ENCODE data around the gene CFAP46.
"Not testable (repeated sequence)": the region's sequence is repeated elsewhere in the genome, so short reads cannot be mapped to it uniquely, and the experiment has no call there.

CFAP46 gene

DNA sequence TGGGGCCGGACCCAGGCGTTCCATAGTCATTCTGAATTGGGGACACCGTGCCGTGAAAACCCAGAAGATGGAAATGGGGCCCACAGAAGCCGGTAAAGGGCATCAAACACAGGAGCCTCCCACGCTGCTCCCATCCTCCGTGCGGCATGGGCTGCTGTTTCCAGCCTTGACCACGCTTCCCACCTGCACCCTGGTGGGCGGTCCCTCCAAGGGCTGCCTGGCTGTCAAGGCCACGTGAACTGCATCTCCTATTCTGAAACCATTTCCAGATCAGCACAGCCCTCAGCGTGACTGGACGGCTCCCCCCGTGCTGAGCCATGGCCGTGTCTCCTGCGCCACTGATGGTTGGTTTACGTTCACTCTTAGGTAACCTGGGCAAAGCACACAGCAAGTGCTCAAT is 14.1 kb downstream of the CFAP46 start:
- Histone ChIP-seq H3K36me3 (replicated peaks) (no peaks in the 10 kb centered on the region), H3K9me3 (no peaks in the 10 kb centered on the region), H3K4me1 (no peaks in the 10 kb centered on the region), H3K4me3 (no peak overlapping the region), H3K27me3 (ENCODE audit: low read depth) (no peaks in the 10 kb centered on the region)
- DNase-seq (ENCODE audit: low spot score in 2 of 2) = no peak
- in situ Hi-C loops (cut with MboI; ENCODE audit: low sequenced_read_pairs) = no loop called here

DNA sequence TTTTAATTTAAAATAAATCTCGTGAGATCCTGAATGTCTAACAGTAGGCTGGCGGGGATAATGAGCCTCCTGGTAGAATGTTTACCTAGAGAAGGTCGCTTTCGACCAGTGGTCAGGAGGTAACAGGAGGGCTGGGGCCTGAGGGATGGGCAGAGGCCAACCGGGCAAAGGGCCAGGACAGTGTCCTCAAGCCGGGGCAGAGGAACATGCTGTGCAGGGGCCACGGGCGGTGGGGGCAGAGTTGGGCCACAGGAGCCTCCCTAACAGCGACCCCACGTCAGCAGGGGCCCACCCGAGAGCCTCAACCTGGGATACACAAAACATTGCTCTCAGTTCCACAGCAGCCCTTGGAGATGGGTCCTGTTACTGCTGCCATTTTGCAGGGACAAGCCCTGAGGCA is 14.5 kb downstream of the CFAP46 start:
- no peaks in the 10 kb centered on the region for H3K36me3 ChIP-seq (replicated peaks)
- H3K9me3 ChIP-seq = no peaks in the 10 kb centered on the region
- no peaks in the 10 kb centered on the region for H3K27me3 ChIP-seq (ENCODE audit: low read depth)
- DNase-seq (ENCODE audit: low spot score in 2 of 2) = no peak
- H3K4me1 ChIP-seq = no peaks in the 10 kb centered on the region
- in situ Hi-C loops (cut with MboI; ENCODE audit: low sequenced_read_pairs) = no loop called here
- no peak overlapping the region for H3K4me3 ChIP-seq

DNA sequence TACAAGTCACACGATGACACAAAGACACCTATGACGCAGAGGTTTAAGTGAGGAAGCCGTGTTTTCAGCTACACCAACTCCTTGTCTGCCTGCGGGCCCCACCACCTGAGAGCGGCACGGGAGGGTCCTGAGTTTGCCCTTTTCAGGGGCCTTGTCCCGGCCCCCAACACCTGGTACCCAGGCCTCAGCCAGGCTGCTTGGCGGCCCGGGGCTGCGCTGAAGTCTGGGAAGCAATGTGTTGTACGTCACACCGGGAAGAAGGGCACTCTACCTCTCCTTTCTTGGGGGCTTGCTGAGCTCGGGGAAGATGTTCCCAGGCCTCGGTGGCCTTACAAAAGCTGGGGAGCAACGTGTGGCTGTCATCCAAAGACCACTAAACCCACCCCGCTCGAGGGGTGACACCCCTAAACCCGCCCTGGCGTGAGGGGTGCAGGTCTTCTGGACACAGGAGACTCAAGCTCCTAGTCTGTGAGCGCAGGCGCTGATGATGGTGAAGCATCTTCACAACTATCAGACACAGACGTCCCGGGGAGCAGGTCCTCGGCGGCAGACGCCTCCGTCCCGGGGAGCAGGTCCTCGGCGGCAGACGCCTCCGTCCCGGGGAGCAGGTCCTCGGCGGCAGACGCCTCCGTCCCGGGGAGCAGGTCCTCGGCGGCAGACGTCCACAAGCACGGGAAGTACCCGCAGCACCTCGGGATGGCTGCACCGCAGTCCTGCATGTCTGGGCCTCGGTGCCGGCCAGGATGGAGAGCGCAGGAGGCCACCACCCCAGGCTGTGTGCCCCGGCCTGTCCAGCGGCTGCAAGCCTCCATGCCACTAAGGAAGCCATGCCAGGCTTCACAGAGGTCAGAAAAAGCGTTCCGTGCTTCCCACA is 15.4 kb downstream of the CFAP46 start:
- Histone ChIP-seq H3K36me3 (replicated peaks) (no peaks in the 10 kb centered on the region), H3K27me3 (ENCODE audit: low read depth) (no peaks in the 10 kb centered on the region), H3K4me3 (no peak overlapping the region), H3K4me1 (no peaks in the 10 kb centered on the region), H3K9me3 (no peaks in the 10 kb centered on the region)
- in situ Hi-C loops (cut with MboI; ENCODE audit: low sequenced_read_pairs) = no loop called here
- DNase-seq (ENCODE audit: low spot score in 2 of 2) = no peak

DNA sequence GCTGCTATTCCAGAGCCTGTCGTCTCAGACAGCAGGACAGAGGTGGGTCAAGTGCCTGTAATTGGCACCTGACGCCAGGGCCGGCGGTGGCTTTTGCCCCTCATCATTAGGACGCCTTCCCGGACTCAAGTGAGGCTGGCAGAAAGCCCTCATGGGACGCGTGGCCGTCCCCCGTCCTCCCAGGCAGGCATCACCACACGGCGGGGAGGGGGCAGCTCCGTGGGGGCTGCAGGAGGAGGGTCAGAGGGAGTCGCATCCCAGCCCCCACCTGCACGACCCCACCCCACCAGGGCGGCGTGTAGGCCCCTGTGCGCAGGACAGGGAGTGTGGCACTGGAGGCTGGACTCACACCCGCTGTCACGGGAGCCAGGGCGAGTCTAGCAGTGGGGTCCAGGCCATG is 16.3 kb downstream of the CFAP46 start:
- H3K27me3 ChIP-seq (ENCODE audit: low read depth) = no peaks in the 10 kb centered on the region
- in situ Hi-C loops (cut with MboI; ENCODE audit: low sequenced_read_pairs) = no loop called here
- DNase-seq (ENCODE audit: low spot score in 2 of 2) = no peak
- no peak overlapping the region for H3K4me3 ChIP-seq
- H3K4me1 ChIP-seq = no peaks in the 10 kb centered on the region
- no peaks in the 10 kb centered on the region for H3K9me3 ChIP-seq
- no peaks in the 10 kb centered on the region for H3K36me3 ChIP-seq (replicated peaks)

DNA sequence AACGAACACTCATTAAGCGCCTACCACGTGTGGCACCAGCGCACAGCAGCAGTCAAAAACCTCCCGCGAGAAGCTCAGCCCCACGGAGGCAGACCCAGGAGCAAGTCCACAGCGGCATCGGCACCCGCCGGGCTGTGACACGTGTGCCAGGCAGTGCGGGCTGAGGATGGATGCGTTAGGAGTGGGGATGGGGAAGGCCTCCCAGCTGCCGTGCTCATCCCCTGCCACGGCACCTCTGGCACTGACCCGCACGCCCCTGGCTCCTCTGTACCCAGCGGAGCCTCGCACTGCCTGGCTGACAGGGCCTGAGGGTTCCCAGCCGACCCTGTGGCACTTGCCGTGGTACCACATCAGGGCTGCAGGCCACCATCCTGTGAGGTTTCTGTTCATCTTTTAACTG is 16.8 kb downstream of the CFAP46 start:
- no peaks in the 10 kb centered on the region for H3K36me3 ChIP-seq (replicated peaks)
- in situ Hi-C loops (cut with MboI; ENCODE audit: low sequenced_read_pairs) = no loop called here

DNA sequence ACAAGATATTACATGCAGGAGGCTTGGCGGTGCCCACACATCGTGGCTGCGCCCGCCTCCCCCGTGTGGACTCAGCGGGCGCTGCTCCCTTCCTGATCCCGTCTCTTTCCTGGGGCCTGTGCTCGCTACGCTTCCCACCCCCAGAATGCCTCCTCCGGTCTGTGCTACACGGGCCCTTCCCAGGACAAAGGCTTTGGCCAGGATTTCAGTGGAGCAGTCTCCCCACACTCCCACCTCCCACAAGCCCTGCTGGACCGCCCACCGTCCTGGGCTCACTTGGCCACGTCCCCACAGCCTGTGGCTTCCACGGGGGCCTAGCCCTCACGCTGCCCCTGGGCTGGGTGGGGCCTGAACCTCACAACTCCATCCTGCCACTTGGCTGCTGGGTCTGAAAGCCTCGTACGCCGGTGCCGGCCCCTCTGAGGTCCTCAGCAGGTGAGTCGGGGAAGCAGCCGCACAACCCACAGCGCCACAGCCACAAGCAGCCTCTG is 17.3 kb downstream of the CFAP46 start:
- H3K4me3 ChIP-seq = no peak overlapping the region
- no peaks in the 10 kb centered on the region for H3K36me3 ChIP-seq (replicated peaks)
- DNase-seq (ENCODE audit: low spot score in 2 of 2) = no peak
- no peaks in the 10 kb centered on the region for H3K9me3 ChIP-seq
- H3K27me3 ChIP-seq (ENCODE audit: low read depth) = no peaks in the 10 kb centered on the region
- H3K4me1 ChIP-seq = no peaks in the 10 kb centered on the region
- in situ Hi-C loops (cut with MboI; ENCODE audit: low sequenced_read_pairs) = no loop called here

More for the DNA sequence above, 16.8 kb downstream of the CFAP46 start:
- Histone ChIP-seq H3K4me1 (no peaks in the 10 kb centered on the region), H3K27me3 (ENCODE audit: low read depth) (no peaks in the 10 kb centered on the region), H3K9me3 (no peaks in the 10 kb centered on the region), H3K4me3 (no peak overlapping the region)
- DNase-seq (ENCODE audit: low spot score in 2 of 2) = no peak

DNA sequence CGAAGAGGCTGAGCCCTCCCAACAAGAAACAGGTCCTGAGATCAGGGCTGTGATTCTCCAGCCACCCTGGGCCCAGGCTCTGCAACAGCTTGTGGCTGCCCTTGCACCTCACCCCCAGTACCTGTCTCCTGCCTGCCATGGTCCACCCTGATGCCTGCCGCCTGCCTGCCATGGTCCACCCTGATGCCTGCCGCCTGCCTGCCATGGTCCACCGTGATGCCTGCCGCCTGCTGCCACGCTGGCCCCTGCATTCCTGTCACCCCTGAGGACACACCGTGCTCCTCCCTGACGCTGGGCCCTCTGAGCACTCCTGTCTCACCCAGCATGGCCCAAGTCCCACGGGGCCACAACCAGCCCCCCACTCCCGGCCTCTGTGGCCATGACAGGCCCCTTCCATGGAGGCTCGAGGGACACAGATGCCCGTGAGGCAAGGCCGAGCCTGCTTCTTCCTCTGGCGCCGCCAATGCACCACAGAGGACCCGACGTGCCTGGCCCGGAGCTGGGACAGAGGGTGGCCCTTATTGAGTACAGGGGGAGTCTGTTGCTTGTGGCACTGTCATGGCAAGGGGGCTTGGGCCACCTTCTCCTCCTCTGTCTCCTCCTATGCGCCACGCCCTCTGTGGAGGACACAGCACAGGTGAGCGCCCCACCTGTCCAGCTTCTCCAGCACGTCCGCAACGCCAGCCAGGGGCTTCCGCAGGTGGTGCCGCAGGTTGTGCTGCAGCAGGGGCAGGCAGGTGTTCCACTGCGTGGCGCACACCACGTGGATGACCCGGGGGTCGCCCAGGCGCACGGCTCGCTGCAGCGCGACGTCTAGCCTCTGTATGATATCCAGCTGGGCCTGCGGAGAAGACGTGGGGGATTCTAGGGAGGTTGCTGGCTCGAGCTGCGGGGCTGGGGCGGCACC is 18.1 kb downstream of the CFAP46 start:
- H3K4me1 ChIP-seq = no peaks in the 10 kb centered on the region
- in situ Hi-C loops (cut with MboI; ENCODE audit: low sequenced_read_pairs) = no loop called here
- H3K4me3 ChIP-seq = no peak overlapping the region
- no peaks in the 10 kb centered on the region for H3K27me3 ChIP-seq (ENCODE audit: low read depth)
- DNase-seq (ENCODE audit: low spot score in 2 of 2) = no peak
- no peaks in the 10 kb centered on the region for H3K9me3 ChIP-seq
- no peaks in the 10 kb centered on the region for H3K36me3 ChIP-seq (replicated peaks)

DNA sequence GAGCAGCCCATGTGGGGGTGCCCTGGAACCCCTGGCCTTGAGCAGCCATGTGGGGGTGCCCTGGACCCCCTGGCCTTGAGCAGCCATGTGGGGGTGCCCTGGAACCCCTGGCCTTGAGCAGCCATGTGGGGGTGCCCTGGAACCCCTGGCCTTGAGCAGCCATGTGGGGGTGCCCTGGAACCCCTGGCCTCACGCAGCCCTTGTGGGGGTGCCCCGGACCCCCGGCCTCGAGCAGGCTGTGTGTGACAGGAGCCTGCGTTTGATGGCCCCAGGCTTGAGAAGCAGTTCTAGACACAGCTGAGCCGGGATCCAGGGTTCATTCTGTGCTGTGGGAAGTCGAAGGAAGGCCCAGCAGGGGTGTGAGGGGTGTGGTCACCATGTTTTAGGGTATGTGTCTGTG is 19.0 kb downstream of the CFAP46 start:
- DNase-seq (ENCODE audit: low spot score in 2 of 2); in situ Hi-C loops (cut with MboI; ENCODE audit: low sequenced_read_pairs); H3K27me3 ChIP-seq (ENCODE audit: low read depth): not testable (repeated sequence)

DNA sequence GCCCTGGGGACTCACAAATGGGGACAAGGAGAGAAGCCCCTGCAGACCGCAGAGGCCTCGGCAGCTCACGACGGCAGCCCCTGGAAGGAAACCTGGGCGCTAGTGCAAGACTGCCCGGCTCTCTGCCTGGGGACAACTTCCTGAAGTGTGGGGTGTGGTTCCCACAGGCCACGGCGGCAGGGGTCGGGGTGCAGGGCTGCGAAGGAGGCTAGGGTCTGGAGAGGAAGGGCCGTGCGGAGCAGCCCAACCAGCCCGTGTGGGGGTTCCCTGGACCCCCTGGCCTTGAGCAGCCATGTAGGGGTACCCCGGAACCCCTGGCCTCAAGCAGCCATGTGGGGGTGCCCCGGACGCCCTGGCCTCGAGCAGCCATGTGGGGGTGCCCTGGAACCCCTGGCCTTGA is 19.5 kb downstream of the CFAP46 start:
- H3K9me3 ChIP-seq = no peaks in the 10 kb centered on the region
- in situ Hi-C loops (cut with MboI; ENCODE audit: low sequenced_read_pairs) = no loop called here
- no peaks in the 10 kb centered on the region for H3K4me1 ChIP-seq
- no peak for DNase-seq (ENCODE audit: low spot score in 2 of 2)
- no peaks in the 10 kb centered on the region for H3K27me3 ChIP-seq (ENCODE audit: low read depth)
- no peak overlapping the region for H3K4me3 ChIP-seq
- H3K36me3 ChIP-seq (replicated peaks) = no peaks in the 10 kb centered on the region

More for the DNA sequence above, 19.0 kb downstream of the CFAP46 start:
- not testable (repeated sequence) for H3K36me3 ChIP-seq (replicated peaks); H3K4me3 ChIP-seq; H3K9me3 ChIP-seq; H3K4me1 ChIP-seq

DNA sequence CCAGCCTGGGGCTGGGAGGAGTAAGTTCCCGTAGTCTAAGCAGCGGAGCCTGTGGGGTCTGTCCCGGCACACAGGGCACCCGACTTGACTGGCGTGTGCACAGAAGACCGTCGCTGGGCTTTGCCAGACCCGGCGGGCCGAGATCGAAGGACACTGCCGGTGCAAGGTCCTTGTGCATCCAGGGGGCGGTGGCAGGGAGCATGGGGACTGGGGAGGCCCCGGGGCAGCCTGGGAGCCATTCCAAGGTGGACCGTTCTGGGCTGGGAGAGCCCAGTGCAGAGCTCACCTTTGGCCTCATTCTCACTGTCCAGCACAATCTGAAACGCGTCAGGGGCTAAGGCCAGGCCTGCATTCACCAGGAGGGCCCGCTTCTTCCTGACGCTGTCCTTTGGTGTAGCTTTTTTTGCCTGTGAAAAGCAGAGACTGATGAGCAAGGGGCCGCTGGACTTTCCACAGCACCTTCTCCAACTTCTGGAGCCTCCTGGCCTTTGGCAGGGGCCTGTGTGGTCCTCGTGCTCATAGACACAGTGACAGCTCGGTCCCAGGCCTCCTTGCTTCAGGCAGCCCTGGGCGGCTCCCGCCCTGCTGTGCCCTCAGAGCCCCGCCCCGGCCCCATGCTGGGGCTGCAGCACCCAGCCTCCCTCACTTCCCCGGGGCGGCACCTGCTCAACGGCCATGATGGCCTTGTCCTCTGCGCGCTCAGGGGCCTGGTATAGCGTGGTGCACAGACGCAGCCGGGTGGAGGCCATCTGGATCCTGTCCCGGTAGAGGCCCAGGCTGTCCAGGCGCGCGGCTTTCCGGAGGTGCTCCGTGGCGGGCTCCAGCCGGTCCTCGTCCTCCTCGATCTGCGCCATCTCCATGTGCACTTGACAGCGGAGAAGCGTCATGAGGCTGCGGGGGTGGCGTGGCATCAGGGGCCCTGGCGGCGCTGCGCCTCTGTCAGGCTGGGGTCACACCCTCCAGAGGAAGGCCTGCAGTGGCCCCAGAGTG is 20.3 kb downstream of the CFAP46 start:
- no peaks in the 10 kb centered on the region for H3K36me3 ChIP-seq (replicated peaks)
- H3K4me1 ChIP-seq = no peaks in the 10 kb centered on the region
- H3K9me3 ChIP-seq = no peaks in the 10 kb centered on the region
- H3K4me3 ChIP-seq = no peak overlapping the region
- in situ Hi-C loops (cut with MboI; ENCODE audit: low sequenced_read_pairs) = no loop called here
- no peak for DNase-seq (ENCODE audit: low spot score in 2 of 2)
- no peaks in the 10 kb centered on the region for H3K27me3 ChIP-seq (ENCODE audit: low read depth)

DNA sequence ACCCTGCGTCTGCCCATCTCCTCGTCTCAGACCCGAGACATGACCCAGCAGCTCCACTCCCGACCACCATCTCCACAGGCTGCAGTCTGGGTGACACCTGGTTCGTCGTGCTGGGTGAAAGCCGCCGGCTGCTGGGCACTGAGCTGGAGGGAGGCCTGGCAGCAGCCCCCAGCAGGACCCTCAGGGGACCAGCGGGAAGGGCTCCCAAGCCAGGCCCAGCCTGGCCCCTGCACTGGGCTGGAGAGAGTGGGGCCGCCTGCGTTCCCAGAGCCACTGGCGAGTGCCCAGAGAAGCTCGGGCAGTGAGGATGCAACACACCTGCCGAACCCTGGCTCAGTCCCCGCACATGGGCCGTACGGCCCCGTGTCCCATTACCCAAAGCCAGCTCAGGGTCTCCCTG is 21.3 kb downstream of the CFAP46 start:
- H3K4me3 ChIP-seq = no peak overlapping the region
- H3K9me3 ChIP-seq = no peaks in the 10 kb centered on the region
- no peaks in the 10 kb centered on the region for H3K4me1 ChIP-seq
- H3K27me3 ChIP-seq (ENCODE audit: low read depth) = no peaks in the 10 kb centered on the region
- in situ Hi-C loops (cut with MboI; ENCODE audit: low sequenced_read_pairs) = no loop called here
- DNase-seq (ENCODE audit: low spot score in 2 of 2) = no peak
- no peaks in the 10 kb centered on the region for H3K36me3 ChIP-seq (replicated peaks)

DNA sequence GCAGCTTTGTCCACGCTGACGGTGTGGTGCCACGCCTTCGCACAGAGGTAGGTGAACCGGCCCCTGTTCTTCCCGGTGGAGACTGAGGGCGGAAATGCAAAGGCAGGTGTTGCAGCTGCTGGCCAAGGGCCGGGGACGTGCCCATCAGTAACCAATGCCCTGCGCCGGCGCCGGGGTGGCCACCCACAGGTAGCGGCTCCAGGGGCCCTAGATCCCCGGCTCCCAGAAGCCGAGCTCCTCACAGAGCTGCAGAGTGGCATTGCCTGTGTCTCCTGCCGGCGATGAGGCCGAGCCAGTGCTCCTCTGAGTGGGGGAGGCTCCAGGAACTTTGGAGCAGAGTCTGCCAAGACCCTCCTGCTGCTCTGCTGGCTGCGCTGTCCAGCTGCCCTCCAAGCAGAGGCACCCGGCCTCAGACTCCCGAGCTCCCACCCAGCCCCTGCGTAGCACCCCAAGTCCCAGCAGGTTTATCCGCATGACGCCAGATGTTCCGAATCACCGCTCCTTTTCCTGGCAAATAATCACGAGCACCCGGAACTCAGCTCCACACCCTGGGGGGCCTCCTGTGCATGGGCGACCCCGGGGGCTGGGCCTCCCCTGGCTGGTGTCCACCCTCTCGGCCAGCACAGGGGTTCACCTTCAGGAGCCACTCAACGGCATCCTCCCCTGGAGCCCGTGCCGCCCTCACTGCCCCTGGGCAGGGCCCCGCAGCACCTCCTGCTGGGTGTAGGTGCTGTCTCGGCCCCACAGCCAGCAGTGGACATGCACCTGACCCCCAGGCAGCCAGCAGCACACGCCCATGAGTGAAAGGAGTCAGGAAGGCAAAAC is 22.1 kb downstream of the CFAP46 start:
- in situ Hi-C loops (cut with MboI; ENCODE audit: low sequenced_read_pairs) = no loop called here

More for the DNA sequence above, 22.1 kb downstream of the CFAP46 start:
- no peaks in the 10 kb centered on the region for H3K36me3 ChIP-seq (replicated peaks)
- H3K4me3 ChIP-seq = no peak overlapping the region
- DNase-seq (ENCODE audit: low spot score in 2 of 2) = no peak
- H3K4me1 ChIP-seq = no peaks in the 10 kb centered on the region
- H3K9me3 ChIP-seq = no peaks in the 10 kb centered on the region
- no peaks in the 10 kb centered on the region for H3K27me3 ChIP-seq (ENCODE audit: low read depth)
